Rectal smooth muscle tissue (tissue), 1 donor: ENCODE measurements around the gene ZNF324.
"Not testable (repeated sequence)": the region's sequence is repeated elsewhere in the genome, so short reads cannot be mapped to it uniquely, and the experiment has no call there.

Experiments used
- H3K27ac ChIP-seq: one replicate; pipeline ENCODE4 v1.7.0; 2013; ENCODE audit warnings: low read depth, low read length, inconsistent platforms
- H3K27me3 ChIP-seq: one replicate; pipeline ENCODE4 v1.7.0; 2013; ENCODE audit warnings: low read length; ENCODE audit not compliant: control insufficient read depth, insufficient read depth
- H3K36me3 ChIP-seq: one replicate; pipeline ENCODE4 v1.7.0; 2013; ENCODE audit warnings: low read length; ENCODE audit not compliant: control insufficient read depth, insufficient read depth
- H3K4me1 ChIP-seq: one replicate; pipeline ENCODE4 v1.7.0; 2013; ENCODE audit warnings: low read length; ENCODE audit not compliant: control insufficient read depth, insufficient read depth
- H3K4me3 ChIP-seq: one replicate; pipeline ENCODE4 v1.7.0; 2013; ENCODE audit warnings: low read length
- H3K9ac ChIP-seq: one replicate; pipeline ENCODE4 v1.7.0; 2013; ENCODE audit warnings: low read length

Gene ZNF324

GRCh38 chr19:58474997-58475713 is 8.3 kb downstream of the ZNF324 start:
- peaks cover 4% of the 10 kb centered on the region for H3K4me1 ChIP-seq
- H3K4me3 ChIP-seq, result peak overlapping the region; percentile 88
- no peak overlapping the region for H3K9ac ChIP-seq
- H3K36me3 ChIP-seq, result peaks cover 15% of the 10 kb centered on the region
- H3K27ac ChIP-seq, result peak overlapping the region; percentile 91
- no peaks in the 10 kb centered on the region for H3K27me3 ChIP-seq

- Histone ChIP-seq H3K27me3 (no peaks in the 10 kb centered on the region), H3K4me3 (peak within 1 kb of the TSS; percentile 88), H3K36me3 (peaks cover 13% of the 10 kb centered on the region), H3K27ac (peak within 1 kb of the TSS; percentile 91), H3K9ac (peak within 1 kb of the TSS; percentile 59), H3K4me1 (peaks cover 4% of the 10 kb centered on the region)
Observed at GRCh38 chr19:58475714-58476497, 9.0 kb downstream of the ZNF324 start, which contains the start of gene ZNF446. Gene ZNF446 (plus strand): TSS chr19:58476352. CDS start chr19:58477219, 867 bp downstream.

- peaks cover 13% of the 10 kb centered on the region for H3K36me3 ChIP-seq
- H3K9ac ChIP-seq, result peak overlapping the region; percentile 59
- H3K27me3 ChIP-seq, result no peaks in the 10 kb centered on the region
- peak overlapping the region; percentile 88 for H3K4me3 ChIP-seq
- H3K4me1 ChIP-seq, result peaks cover 4% of the 10 kb centered on the region
- peak overlapping the region; percentile 91 for H3K27ac ChIP-seq
Observed at GRCh38 chr19:58476498-58477015, 9.7 kb downstream of the ZNF324 start.

DNA sequence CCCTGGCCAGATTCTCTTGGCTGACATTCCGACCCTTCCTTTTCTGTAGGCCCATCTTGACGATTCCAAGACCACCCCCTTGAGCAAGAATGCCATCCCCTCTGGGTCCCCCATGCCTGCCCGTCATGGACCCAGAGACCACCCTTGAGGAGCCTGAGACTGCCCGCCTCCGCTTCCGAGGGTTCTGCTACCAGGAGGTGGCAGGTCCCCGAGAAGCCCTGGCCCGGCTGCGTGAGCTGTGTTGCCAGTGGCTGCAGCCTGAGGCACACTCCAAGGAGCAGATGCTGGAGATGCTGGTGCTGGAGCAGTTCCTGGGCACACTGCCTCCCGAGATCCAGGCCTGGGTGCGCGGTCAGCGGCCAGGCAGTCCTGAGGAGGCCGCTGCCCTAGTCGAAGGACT is 10.2 kb downstream of the ZNF324 start:
- H3K4me3 ChIP-seq, result peak overlapping the region; percentile 88
- H3K27me3 ChIP-seq, result no peaks in the 10 kb centered on the region
- peaks cover 4% of the 10 kb centered on the region for H3K4me1 ChIP-seq
- peaks cover 12% of the 10 kb centered on the region for H3K36me3 ChIP-seq
- no peak overlapping the region for H3K9ac ChIP-seq
- H3K27ac ChIP-seq, result peak overlapping the region; percentile 13

- Histone ChIP-seq H3K27me3 (no peaks in the 10 kb centered on the region), H3K4me3 (no peak overlapping the region), H3K4me1 (peaks cover 4% of the 10 kb centered on the region), H3K9ac (no peak overlapping the region), H3K36me3 (peaks cover 4% of the 10 kb centered on the region), H3K27ac (no peak overlapping the region)
Observed at GRCh38 chr19:58477871-58478270, 11.0 kb downstream of the ZNF324 start.

GRCh38 chr19:58479303-58479702 is 12.4 kb downstream of the ZNF324 start:
- peaks cover 4% of the 10 kb centered on the region for H3K4me1 ChIP-seq
- H3K27me3 ChIP-seq, result no peaks in the 10 kb centered on the region
- H3K4me3 ChIP-seq, result no peak overlapping the region
- no peaks in the 10 kb centered on the region for H3K36me3 ChIP-seq
- H3K9ac ChIP-seq, result no peak overlapping the region
- H3K27ac ChIP-seq, result no peak overlapping the region

- H3K27me3 ChIP-seq, result no peaks in the 10 kb centered on the region
- no peak overlapping the region for H3K27ac ChIP-seq
- H3K4me3 ChIP-seq, result no peak overlapping the region
- H3K4me1 ChIP-seq, result peaks cover 4% of the 10 kb centered on the region
- no peaks in the 10 kb centered on the region for H3K36me3 ChIP-seq
- H3K9ac ChIP-seq, result no peak overlapping the region
Observed at GRCh38 chr19:58479736-58480480, 13.0 kb downstream of the ZNF324 start.

- no peaks in the 10 kb centered on the region for H3K36me3 ChIP-seq
- no peak overlapping the region for H3K9ac ChIP-seq
- H3K4me3 ChIP-seq, result no peak overlapping the region
- H3K27me3 ChIP-seq, result no peaks in the 10 kb centered on the region
- H3K27ac ChIP-seq, result no peak overlapping the region
- peaks cover 4% of the 10 kb centered on the region for H3K4me1 ChIP-seq
Observed at GRCh38 chr19:58480481-58480830, 13.6 kb downstream of the ZNF324 start.

DNA sequence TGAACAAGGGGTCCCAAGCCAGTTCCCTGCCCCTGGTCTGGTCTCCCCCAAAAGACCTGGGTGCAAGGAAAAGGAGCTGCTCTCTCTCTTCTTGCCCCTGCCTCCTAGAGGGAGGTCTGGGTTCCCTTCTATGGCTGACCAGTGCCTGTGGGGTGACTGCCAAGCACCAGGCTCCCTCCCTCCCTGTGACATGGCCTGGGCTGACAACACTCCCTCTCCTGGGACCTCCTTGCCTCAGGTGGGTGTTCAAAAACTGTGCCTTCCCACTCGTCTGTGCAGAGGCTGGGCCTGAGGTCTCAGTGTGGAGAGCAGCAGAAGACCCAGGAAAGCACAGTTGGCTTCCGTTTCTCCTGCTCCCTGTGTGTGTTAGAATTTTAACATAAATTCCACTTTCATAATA is 14.0 kb downstream of the ZNF324 start:
- Histone ChIP-seq H3K36me3 (no peaks in the 10 kb centered on the region), H3K9ac (no peak overlapping the region), H3K27ac (no peak overlapping the region), H3K4me1 (peaks cover 4% of the 10 kb centered on the region), H3K4me3 (no peak overlapping the region), H3K27me3 (no peaks in the 10 kb centered on the region)

DNA sequence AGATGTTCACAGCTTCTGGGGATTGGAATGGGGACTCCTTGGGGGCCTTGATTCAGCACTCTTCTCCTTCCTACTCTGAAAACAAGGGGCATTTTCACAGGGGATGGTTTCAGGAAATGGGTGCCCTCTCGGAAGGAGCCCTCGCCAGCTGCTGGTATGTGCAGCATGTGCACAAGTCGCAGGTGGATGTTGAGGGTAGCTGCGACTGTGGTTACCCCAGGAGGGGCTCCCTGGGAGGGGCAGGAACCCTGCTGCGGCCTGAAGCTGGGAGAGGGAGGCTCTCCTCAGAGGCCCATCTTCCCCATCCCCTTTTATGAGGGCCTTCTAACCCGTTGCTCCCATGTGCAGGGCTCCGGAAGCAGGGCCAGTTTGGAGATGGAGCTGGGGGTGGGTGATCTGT is 15.5 kb downstream of the ZNF324 start:
- Histone ChIP-seq H3K4me1 (no peaks in the 10 kb centered on the region), H3K9ac (no peak overlapping the region), H3K4me3 (no peak overlapping the region), H3K27me3 (no peaks in the 10 kb centered on the region), H3K27ac (no peak overlapping the region), H3K36me3 (no peaks in the 10 kb centered on the region)

DNA sequence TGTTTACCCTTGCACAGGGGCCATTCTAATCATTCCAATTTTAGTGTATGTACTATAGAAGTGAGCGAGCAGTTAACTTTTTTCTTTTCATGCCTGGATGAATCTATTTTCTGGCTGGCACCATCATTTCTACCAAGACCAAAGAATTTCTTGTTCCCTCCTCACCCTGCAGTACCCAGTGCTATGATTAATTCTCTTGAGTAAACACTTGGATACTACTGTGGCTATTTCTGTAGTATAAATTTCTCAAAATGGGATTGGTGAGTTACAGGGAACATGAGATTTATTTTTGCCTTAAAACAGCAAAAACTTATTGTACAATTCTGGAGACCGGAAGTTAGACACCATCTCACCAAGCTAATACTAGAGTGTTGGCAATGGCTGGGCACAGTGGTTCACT is 16.9 kb downstream of the ZNF324 start:
- Histone ChIP-seq H3K9ac (no peak overlapping the region), H3K4me3 (no peak overlapping the region), H3K4me1 (no peaks in the 10 kb centered on the region), H3K36me3 (no peaks in the 10 kb centered on the region), H3K27ac (no peak overlapping the region), H3K27me3 (no peaks in the 10 kb centered on the region)

- H3K36me3 ChIP-seq, H3K9ac ChIP-seq, H3K4me3 ChIP-seq, H3K4me1 ChIP-seq, H3K27me3 ChIP-seq, H3K27ac ChIP-seq: not testable (repeated sequence)
Observed at GRCh38 chr19:58484349-58484748, 17.5 kb downstream of the ZNF324 start.
